Measurements from ENCODE around the gene SPATA1.

SPATA1 gene

GRCh38 chr1:84605157-84605556, 99.0 kb downstream of the SPATA1 start:
- H3K4me3 ChIP-seq (ENCODE audit: insufficient read depth, low read depth, low read length) = no peak overlapping the region
- 87 to 94% methylated on average over 1 of the region's 1 CpG for WGBS, 2 experiments
- H3K27ac ChIP-seq (ENCODE audit: insufficient read depth, low read depth, low read length, poor library complexity, severe bottlenecking) = no peak overlapping the region
- H3K27me3 ChIP-seq (ENCODE audit: control insufficient read depth, insufficient read depth, low read length, poor library complexity, severe bottlenecking) = no peaks in the 10 kb centered on the region
- H3K36me3 ChIP-seq (ENCODE audit: control insufficient read depth, insufficient read depth, low read length) = peaks cover 5% of the 10 kb centered on the region
- no peaks in the 10 kb centered on the region for H3K4me1 ChIP-seq (ENCODE audit: control insufficient read depth, insufficient read depth, low read length)
- H3K9me3 ChIP-seq (ENCODE audit: control insufficient read depth, low read length) = peaks cover 3% of the 10 kb centered on the region

GRCh38 chr1:84606977-84607376, 100.8 kb downstream of the SPATA1 start:
- Histone ChIP-seq H3K27ac (ENCODE audit: insufficient read depth, low read depth, low read length, poor library complexity, severe bottlenecking) (no peak overlapping the region), H3K9me3 (ENCODE audit: control insufficient read depth, low read length) (peaks cover 3% of the 10 kb centered on the region), H3K4me1 (ENCODE audit: control insufficient read depth, insufficient read depth, low read length) (no peaks in the 10 kb centered on the region), H3K27me3 (ENCODE audit: control insufficient read depth, insufficient read depth, low read length, poor library complexity, severe bottlenecking) (no peaks in the 10 kb centered on the region), H3K36me3 (ENCODE audit: control insufficient read depth, insufficient read depth, low read length) (peaks cover 5% of the 10 kb centered on the region), H3K4me3 (ENCODE audit: insufficient read depth, low read depth, low read length) (no peak overlapping the region)
- 77 to 86% methylated on average over 5 of the region's 5 CpGs for WGBS, 2 experiments

GRCh38 chr1:84611091-84611490, 104.9 kb downstream of the SPATA1 start:
- peaks cover 3% of the 10 kb centered on the region for H3K9me3 ChIP-seq (ENCODE audit: control insufficient read depth, low read length)
- WGBS, 2 experiments = 68 to 75% methylated on average over 1 of the region's 1 CpG
- H3K4me3 ChIP-seq (ENCODE audit: insufficient read depth, low read depth, low read length) = no peak overlapping the region
- no peaks in the 10 kb centered on the region for H3K36me3 ChIP-seq (ENCODE audit: control insufficient read depth, insufficient read depth, low read length)
- no peaks in the 10 kb centered on the region for H3K4me1 ChIP-seq (ENCODE audit: control insufficient read depth, insufficient read depth, low read length)
- no peaks in the 10 kb centered on the region for H3K27me3 ChIP-seq (ENCODE audit: control insufficient read depth, insufficient read depth, low read length, poor library complexity, severe bottlenecking)
- H3K27ac ChIP-seq (ENCODE audit: insufficient read depth, low read depth, low read length, poor library complexity, severe bottlenecking) = peak overlapping the region; percentile 82

GRCh38 chr1:84611796-84612195, 105.6 kb downstream of the SPATA1 start:
- H3K9me3 ChIP-seq (ENCODE audit: control insufficient read depth, low read length) = peaks cover 3% of the 10 kb centered on the region
- H3K27ac ChIP-seq (ENCODE audit: insufficient read depth, low read depth, low read length, poor library complexity, severe bottlenecking) = peak overlapping the region; percentile 82
- no peaks in the 10 kb centered on the region for H3K4me1 ChIP-seq (ENCODE audit: control insufficient read depth, insufficient read depth, low read length)
- 5 to 9% methylated on average over 3 of the region's 3 CpGs for WGBS, 2 experiments
- no peaks in the 10 kb centered on the region for H3K36me3 ChIP-seq (ENCODE audit: control insufficient read depth, insufficient read depth, low read length)
- H3K27me3 ChIP-seq (ENCODE audit: control insufficient read depth, insufficient read depth, low read length, poor library complexity, severe bottlenecking) = no peaks in the 10 kb centered on the region
- H3K4me3 ChIP-seq (ENCODE audit: insufficient read depth, low read depth, low read length) = no peak overlapping the region

- Histone ChIP-seq H3K27me3 (ENCODE audit: control insufficient read depth, insufficient read depth, low read length, poor library complexity, severe bottlenecking) (no peaks in the 10 kb centered on the region), H3K9me3 (ENCODE audit: control insufficient read depth, low read length) (peaks cover 3% of the 10 kb centered on the region), H3K27ac (ENCODE audit: insufficient read depth, low read depth, low read length, poor library complexity, severe bottlenecking) (no peak overlapping the region), H3K4me1 (ENCODE audit: control insufficient read depth, insufficient read depth, low read length) (no peaks in the 10 kb centered on the region), H3K36me3 (ENCODE audit: control insufficient read depth, insufficient read depth, low read length) (no peaks in the 10 kb centered on the region), H3K4me3 (ENCODE audit: insufficient read depth, low read depth, low read length) (no peak overlapping the region)
- WGBS, 2 experiments = 95 to 99% methylated on average over 2 of the region's 2 CpGs
Observed at GRCh38 chr1:84613026-84613425, 106.8 kb downstream of the SPATA1 start.

GRCh38 chr1:84613887-84614286, 107.7 kb downstream of the SPATA1 start:
- H3K4me3 ChIP-seq (ENCODE audit: insufficient read depth, low read depth, low read length) = no peak overlapping the region

GRCh38 chr1:84615790-84616189, 109.6 kb downstream of the SPATA1 start:
- Histone ChIP-seq H3K27ac (ENCODE audit: insufficient read depth, low read depth, low read length, poor library complexity, severe bottlenecking) (no peak overlapping the region), H3K36me3 (ENCODE audit: control insufficient read depth, insufficient read depth, low read length) (no peaks in the 10 kb centered on the region), H3K4me3 (ENCODE audit: insufficient read depth, low read depth, low read length) (no peak overlapping the region), H3K4me1 (ENCODE audit: control insufficient read depth, insufficient read depth, low read length) (peaks cover 4% of the 10 kb centered on the region), H3K27me3 (ENCODE audit: control insufficient read depth, insufficient read depth, low read length, poor library complexity, severe bottlenecking) (no peaks in the 10 kb centered on the region), H3K9me3 (ENCODE audit: control insufficient read depth, low read length) (peaks cover 3% of the 10 kb centered on the region)
- WGBS, 2 experiments = 90 to 100% methylated on average over 1 of the region's 1 CpG

More at GRCh38 chr1:84613887-84614286, 107.7 kb downstream of the SPATA1 start:
- Histone ChIP-seq H3K27me3 (ENCODE audit: control insufficient read depth, insufficient read depth, low read length, poor library complexity, severe bottlenecking) (no peaks in the 10 kb centered on the region), H3K9me3 (ENCODE audit: control insufficient read depth, low read length) (peaks cover 3% of the 10 kb centered on the region), H3K27ac (ENCODE audit: insufficient read depth, low read depth, low read length, poor library complexity, severe bottlenecking) (no peak overlapping the region), H3K36me3 (ENCODE audit: control insufficient read depth, insufficient read depth, low read length) (no peaks in the 10 kb centered on the region), H3K4me1 (ENCODE audit: control insufficient read depth, insufficient read depth, low read length) (no peaks in the 10 kb centered on the region)
- WGBS, 2 experiments = 95 to 97% methylated on average over 2 of the region's 2 CpGs
